H1 (cell line): ENCODE results near the gene FAM111A.

ENCODE experiments used
- BCL11A ChIP-seq, 2 experiments: IDR thresholded peaks; one replicate each; pipeline ENCODE4 v1.6.1; 2011; ENCODE audit warnings: low read depth in 2 of 2, low read length in 2 of 2, mild to moderate bottlenecking in 2 of 2
- CREB1 ChIP-seq: IDR thresholded peaks from 2 replicates; pipeline ENCODE4 v1.6.1; 2012; ENCODE audit warnings: inconsistent platforms
- EZH2 ChIP-seq: fragments of 200-600 bp; sonication (generic); IDR thresholded peaks from 2 replicates; pipeline ENCODE4 v1.7.1; 2012; ENCODE audit warnings: low read depth, mild to moderate bottlenecking, moderate library complexity, low read length, inconsistent platforms; ENCODE audit not compliant: severe bottlenecking
- POLR2A ChIP-seq, 2 experiments: IDR thresholded peaks; 1 replicate in 1 of 2; 2 replicates in 1 of 2; pipeline ENCODE4 v1.6.1; 2011; ENCODE audit warnings: low read depth in 2 of 2, low read length in 2 of 2, mild to moderate bottlenecking in 2 of 2; ENCODE audit errors: control extremely low read depth in 1 of 2
- SIN3A ChIP-seq, 2 experiments: IDR thresholded peaks in 1 of 2; conservative IDR thresholded peaks in 1 of 2; 2 replicates each; pipeline ENCODE4 v1.6.1; 2011 to 2012; ENCODE audit warnings: low read length in 2 of 2, improper control_type of control experiment in 1 of 2, low read depth in 1 of 2, mild to moderate bottlenecking in 1 of 2
- TCF12 ChIP-seq: IDR thresholded peaks from 2 replicates; pipeline ENCODE4 v1.6.1; 2011; ENCODE audit warnings: low read depth, mild to moderate bottlenecking, low read length

DNA sequence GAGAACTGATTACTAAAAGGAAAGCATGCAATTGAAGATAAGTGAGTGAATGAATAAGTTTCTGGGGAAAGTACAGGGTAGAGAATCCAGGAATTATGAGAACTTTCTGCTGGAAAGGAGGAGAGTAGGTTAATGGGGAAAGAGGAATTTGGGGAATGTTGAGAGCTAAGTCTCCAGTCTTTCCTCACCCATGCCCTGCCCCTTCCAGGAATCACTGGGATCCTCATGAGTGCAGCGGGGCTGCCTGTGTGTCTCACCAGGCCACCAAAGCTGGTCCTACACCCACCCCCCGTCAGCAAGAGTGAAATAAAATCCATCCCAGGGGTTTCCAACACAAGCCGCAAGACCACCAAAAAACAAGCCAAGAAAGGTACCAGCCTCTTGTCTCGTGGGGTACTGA, 46.3 kb downstream of the FAM111A start:
- TF ChIP-seq TCF12 (no peak), EZH2 (no peak), CREB1 (no peak), SIN3A (conservative IDR thresholded peaks at IDR 0.05 in 1 of 2, IDR thresholded peaks at IDR 0.05 in 1 of 2; ENCODE audit: low read depth in 1 of 2, low read length in 2 of 2) (no peak), POLR2A (IDR thresholded peaks at IDR 0.05; ENCODE audit: control extremely low read depth in 1 of 2, low read depth in 2 of 2, low read length in 2 of 2) (no peak), BCL11A (IDR thresholded peaks at IDR 0.05; ENCODE audit: low read depth in 2 of 2, low read length in 2 of 2) (no peak)
